ENCODE data around the gene RXFP3. TPM values are rescaled to one million over a fixed set of nuclear protein-coding genes. Genes with fewer than 3 reads are reported as not detected.
"Not testable (repeated sequence)": the region's sequence is repeated elsewhere in the genome, so short reads cannot be mapped to it uniquely, and the experiment has no call there.

RXFP3 gene, protein sequence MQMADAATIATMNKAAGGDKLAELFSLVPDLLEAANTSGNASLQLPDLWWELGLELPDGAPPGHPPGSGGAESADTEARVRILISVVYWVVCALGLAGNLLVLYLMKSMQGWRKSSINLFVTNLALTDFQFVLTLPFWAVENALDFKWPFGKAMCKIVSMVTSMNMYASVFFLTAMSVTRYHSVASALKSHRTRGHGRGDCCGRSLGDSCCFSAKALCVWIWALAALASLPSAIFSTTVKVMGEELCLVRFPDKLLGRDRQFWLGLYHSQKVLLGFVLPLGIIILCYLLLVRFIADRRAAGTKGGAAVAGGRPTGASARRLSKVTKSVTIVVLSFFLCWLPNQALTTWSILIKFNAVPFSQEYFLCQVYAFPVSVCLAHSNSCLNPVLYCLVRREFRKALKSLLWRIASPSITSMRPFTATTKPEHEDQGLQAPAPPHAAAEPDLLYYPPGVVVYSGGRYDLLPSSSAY
- not detected for total RNA-seq
- long read RNA-seq, donor 1: 0 reads
- long read RNA-seq, donor 2: 0 reads

DNA sequence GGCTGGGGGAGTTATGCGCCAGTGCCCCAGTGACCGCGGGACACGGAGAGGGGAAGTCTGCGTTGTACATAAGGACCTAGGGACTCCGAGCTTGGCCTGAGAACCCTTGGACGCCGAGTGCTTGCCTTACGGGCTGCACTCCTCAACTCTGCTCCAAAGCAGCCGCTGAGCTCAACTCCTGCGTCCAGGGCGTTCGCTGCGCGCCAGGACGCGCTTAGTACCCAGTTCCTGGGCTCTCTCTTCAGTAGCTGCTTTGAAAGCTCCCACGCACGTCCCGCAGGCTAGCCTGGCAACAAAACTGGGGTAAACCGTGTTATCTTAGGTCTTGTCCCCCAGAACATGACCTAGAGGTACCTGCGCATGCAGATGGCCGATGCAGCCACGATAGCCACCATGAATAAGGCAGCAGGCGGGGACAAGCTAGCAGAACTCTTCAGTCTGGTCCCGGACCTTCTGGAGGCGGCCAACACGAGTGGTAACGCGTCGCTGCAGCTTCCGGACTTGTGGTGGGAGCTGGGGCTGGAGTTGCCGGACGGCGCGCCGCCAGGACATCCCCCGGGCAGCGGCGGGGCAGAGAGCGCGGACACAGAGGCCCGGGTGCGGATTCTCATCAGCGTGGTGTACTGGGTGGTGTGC, at the start of gene RXFP3:
Gene RXFP3, plus strand, starts transcription at position 6 of the 636 bp plus-strand sequence. Its CDS starts 355 bp downstream, at position 361.
- DNase-seq (ENCODE audit: low spot score): peak; percentile 76
- intact Hi-C loops (cut with DNase I): no loop called here

DNA sequence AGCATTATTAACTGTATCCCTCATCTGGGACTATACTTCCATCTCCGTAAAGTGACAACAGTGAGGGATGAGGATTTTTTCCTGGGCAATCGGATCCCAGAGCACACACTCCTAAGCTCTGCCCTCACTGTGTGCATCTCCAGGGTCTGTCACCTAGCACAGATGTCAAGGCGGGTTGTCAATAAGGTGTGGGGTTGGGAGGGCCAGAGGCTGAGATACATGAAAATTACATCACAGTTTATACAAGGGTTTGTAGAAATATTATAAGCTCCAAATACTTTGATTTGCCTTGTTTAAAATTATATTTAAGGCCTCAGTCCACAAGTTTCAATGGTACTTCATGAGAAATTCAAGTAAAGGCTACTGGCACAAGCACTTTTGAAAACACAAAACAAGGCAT, 48.9 kb upstream of the RXFP3 start:
- DNase-seq (ENCODE audit: low spot score): no peak
- intact Hi-C loops (cut with DNase I): no loop called here

DNA sequence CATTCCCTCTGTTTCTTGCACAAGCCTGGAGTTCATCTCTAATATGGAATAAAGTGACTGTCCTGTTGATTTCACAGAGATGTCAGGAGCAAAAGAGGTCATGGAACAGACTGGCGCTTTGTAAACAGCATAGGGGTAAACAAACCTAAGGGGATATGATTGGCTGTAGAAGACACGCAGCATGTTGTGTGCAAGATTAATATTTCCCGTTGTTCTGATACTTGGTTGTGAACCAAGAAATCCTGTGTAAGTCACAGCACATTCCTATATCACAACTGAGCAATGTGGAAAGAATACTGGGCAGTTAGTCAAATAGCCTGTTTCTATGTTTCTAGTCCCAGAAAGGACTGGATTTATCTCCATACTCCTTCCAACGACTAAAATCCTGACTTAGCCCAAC, 47.6 kb upstream of the RXFP3 start:
- intact Hi-C loops (cut with DNase I): no loop called here
- DNase-seq (ENCODE audit: low spot score): no peak

DNA sequence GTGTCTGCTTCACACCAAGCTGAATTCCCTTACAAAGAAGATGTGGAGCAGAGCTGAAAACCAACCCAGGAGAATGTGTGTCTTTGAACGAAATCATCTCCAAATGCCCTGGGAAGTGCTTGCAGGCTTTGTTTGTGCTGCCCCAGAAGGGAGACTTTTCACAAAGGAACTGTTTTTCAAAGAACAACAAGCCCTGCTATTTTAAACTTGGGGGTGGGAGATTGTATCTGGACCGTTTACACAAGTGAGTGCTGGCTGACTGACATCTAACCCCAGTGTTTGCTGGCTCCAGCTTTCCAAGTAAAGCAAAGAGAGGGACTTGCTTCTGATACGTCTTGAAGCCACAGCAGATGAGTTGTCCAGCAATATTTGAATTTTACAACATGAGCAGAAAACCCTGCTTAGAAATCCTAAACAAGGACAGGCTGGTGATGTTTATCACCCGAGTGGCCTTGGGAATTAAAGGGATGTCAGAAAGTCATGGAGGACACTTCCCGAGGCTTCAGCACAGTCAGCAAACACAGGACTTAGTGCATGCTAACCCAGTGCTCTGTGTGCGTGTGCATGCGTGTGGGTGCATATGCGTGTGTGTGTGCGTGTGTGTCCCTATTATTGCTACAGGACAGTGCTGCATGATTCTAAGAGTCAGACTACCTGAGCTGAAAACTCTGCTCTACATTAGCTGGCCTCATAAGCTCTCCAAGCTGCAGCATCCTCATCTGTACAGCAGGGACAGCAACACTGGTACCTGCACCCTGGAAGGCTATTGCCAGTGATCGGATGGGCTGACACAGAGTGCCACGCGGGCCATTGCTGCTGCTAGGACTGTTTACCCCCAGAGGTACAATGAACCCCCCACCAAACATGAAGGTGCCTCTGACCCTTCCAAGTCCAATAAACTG, 45.8 kb upstream of the RXFP3 start:
- no peak for DNase-seq (ENCODE audit: low spot score)
- intact Hi-C loops (cut with DNase I): no loop called here

DNA sequence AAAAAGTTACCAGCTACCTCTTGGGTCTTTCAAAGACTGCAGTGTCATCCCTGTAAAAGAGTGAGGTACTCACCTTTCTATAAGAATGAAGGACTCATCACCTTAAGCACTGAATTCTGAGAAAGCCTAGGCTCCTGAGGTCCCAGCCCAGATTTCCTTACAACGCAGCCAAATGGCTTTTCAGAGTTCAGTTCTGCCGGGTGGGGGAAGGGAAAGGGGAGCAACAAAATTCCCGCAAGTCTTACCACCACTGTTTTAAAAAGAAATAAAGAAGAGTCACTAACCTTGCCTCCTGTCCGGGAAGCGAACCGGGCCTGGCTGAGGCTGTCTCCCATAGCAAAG, 44.8 kb upstream of the RXFP3 start:
- no peak for DNase-seq (ENCODE audit: low spot score)
- intact Hi-C loops (cut with DNase I): no loop called here

DNA sequence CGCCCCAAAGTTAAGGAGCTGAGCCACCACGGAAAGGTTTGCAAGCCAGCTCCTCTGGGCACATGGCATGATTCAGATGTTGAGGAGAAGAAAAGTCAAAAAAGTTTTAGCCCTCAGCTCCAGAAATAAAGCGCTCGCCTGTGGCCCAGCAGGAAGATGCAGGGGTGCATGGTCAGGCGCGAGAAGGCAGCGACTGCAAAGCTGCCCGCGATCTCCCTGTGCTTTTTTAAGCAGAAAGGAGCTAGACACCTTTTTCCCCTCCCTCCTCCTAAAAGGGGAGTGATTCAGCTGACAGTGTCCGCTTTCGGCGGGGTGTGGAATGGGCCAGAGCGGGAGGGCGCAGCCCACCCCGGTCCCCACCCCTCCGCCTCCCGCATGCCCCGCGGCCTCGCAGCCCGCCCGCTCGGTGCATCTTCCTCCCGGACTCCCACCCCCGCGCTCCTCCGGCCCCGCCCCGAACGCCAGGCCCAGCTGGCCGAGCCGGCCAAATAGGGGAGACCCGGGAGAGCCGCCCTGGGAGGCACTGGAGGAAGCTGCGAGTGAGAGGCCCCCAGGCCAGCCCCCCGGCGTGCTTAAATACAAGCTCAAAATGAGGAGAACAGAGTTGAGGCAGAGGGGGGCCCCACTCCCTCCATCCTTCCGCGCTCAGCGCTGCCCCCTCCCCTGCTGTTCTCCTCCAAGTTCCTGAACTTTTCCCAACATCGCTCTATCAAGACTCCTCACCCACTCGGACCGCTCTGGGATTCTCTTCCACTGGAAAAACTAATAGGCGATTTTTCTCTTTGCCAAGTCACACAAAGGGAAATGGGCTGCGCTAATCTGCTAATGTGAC, 44.2 kb upstream of the RXFP3 start, which contains the start of gene ADAMTS12:
Gene ADAMTS12, minus strand, starts transcription at position 203 of the 832 bp plus-strand sequence. Its CDS starts 134 bp downstream, at position 69.
- intact Hi-C loops (cut with DNase I): no loop called here
- peak; percentile 83 for DNase-seq (ENCODE audit: low spot score)

DNA sequence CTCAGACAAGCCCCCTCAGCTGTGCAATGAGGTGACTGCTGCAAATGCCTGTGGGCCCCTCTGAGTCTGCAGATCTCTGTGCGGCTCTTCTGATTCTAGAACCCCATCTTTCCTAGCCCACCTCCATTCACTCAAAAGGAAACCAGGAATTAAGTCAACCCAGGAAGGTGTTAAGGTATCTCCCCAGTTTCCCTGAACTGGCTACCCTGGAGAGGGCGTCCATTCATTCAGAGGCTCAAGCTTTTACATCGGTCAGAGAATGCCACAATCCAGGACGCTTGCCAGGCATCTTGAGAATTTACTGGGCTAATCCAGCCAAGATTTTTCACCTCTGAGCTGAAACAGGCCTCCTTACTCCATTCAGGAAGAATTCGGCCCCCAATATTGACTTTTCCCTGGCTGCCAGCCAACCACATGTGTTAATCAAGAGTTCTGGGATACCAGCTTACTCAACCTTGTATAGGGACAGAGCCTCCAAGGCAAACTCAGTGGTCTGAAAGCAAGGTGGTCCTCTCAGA, 43.5 kb upstream of the RXFP3 start:
- intact Hi-C loops (cut with DNase I): no loop called here
- peak; percentile 82 for DNase-seq (ENCODE audit: low spot score)

DNA sequence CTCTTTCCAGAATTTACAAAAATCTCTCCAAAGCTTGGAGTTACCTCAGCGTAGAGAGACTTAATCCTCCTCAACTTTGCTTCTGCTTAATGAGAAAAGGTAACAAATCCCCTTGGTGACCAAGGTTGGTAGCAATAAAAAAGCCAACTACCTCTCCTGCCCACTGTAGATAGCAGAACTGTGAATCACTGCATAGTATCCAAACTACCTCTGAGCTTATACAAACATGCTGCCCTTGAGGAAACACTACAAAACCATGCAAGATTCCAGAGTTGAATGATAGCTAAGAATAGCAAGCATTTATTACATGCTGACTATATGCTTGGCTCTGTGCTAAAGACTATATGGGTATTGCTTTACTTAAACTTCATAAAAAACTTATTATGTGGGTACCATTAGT, 41.6 kb upstream of the RXFP3 start:
- intact Hi-C loops (cut with DNase I): no loop called here
- DNase-seq (ENCODE audit: low spot score): no peak

DNA sequence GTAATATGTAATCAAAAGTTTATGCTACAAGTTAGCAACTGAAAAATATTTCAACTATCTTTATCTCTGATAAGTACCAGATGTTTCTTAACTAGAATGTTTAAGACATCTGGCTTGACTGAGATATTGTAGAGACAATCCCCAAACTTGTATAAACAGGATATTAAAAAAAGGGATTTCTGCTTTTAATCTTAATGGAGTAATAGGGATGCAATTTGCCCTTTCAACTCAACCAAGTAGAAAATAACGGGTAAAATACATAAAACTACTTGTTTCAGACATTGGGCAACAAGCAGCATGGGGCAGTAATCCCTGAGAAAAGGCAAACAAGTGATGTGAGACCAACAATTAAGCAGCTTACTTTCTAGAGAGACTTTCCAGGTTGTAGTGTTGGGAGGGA, 35.0 kb upstream of the RXFP3 start:
- no peak for DNase-seq (ENCODE audit: low spot score)
- intact Hi-C loops (cut with DNase I): no loop called here

DNA sequence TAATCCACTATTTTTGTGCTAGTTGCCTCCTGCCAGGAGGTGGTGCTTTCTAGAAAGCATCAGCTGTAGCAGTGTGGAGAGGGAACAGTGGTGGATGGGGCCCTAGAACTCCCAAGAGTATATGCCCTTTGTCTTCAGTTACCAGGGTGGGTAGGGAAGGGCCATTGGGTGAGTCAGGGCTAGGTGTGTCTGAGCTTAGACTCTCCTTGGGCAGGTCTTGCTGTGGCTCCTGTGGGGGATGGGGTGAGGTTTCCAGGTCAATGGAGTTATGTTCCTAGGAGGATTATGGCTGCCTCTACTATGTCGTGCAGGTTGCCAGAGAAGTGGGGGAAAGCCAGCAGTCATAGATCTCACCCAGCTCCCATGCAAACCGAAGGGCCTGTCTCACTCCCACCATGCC, 33.1 kb upstream of the RXFP3 start:
- intact Hi-C loops (cut with DNase I): no loop called here
- no peak for DNase-seq (ENCODE audit: low spot score)

DNA sequence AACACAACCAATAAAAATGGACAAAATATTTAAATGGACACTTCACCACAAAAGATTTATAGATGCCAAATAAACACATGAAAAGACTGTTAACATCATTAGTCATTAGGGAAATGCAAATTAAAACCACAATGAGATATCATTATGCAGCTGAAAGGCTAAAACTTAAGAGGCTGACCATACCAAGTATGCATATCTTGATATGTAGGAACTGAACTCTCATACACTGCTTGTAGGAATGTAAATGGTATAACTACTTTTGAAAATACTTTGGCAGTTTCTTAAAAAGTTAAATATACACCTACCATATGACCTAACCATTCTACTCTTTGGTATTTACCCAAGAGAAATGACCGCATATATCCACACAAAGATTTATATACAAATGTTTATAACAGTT, 30.8 kb upstream of the RXFP3 start:
- intact Hi-C loops (cut with DNase I): no loop called here
- DNase-seq (ENCODE audit: low spot score): no peak

DNA sequence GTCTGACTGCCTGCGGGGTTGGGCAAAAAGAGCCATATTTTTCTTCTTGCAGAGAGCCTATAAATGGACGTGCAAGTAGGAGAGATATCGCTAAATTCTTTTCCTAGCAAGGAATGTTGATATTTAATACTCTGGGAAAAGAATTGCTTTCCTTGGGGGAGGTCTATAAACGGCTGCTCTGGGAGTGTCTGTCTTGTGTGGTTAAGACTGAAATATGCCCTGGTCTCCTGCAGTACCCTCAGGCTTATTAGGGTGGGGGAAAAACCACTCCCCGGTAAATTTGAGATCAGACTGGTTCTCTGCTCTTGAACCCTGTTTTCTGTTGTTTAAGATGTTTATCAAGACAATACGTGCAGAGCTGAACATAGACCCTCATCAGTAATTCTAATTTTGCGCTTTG, 29.9 kb upstream of the RXFP3 start:
- DNase-seq (ENCODE audit: low spot score); intact Hi-C loops (cut with DNase I): not testable (repeated sequence)

DNA sequence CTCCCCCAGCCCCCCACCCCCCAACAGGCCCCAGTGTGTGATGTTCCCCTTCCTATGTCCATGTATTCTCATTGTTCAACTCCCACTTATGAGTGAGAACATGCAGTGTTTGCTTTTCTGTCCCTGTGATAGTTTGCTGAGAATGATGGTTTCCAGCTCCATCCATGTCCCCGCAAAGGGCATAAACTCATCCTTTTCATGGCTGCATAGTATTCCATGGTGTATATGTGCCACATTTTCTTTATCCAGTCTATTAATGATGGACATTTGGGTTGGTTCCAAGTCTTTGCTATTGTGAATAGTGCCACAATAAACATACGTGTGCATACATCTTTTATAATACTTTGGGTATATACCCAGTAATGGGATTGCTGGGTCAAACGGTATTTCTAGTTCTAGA, 21.3 kb upstream of the RXFP3 start:
- DNase-seq (ENCODE audit: low spot score); intact Hi-C loops (cut with DNase I): not testable (repeated sequence)

DNA sequence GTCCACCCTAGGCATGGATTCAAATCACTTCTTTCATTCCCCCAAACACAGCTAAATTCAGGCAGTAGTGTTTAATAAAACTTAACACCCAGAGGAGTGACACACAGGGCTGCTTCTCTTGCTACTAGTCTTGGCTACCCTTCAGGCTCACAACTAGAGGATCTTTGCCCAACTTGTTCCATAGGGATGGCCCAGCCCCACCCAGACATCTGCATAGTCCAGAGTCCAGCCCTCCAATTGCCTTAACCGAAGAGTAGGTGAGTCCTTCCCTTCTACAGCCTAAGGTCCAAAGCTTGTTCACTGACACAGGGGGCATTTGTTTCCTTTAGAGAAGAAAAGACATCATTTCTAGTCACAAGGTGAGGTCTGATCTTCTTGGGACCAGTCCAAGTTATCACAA, 15.2 kb upstream of the RXFP3 start:
- intact Hi-C loops (cut with DNase I): no loop called here
- DNase-seq (ENCODE audit: low spot score): no peak

DNA sequence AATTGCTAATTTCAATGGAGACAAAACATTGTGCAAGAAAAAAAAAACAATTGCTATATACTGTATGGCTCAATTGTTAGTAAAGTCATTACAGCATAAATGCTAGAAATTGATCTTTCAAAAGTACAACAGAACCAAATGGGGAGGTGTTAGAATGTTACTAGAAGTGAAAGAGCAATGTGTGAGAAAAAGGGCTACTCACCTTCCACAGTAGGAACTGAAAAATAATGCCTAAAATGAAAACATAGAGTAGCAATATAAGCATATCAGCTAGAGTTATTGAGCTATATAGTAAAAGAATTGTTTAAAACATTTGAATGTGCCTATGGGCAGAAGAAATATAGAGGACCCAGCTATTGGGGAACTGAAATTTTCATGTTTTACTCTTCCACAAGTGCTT, 10.9 kb upstream of the RXFP3 start:
- no peak for DNase-seq (ENCODE audit: low spot score)
- intact Hi-C loops (cut with DNase I): no loop called here

DNA sequence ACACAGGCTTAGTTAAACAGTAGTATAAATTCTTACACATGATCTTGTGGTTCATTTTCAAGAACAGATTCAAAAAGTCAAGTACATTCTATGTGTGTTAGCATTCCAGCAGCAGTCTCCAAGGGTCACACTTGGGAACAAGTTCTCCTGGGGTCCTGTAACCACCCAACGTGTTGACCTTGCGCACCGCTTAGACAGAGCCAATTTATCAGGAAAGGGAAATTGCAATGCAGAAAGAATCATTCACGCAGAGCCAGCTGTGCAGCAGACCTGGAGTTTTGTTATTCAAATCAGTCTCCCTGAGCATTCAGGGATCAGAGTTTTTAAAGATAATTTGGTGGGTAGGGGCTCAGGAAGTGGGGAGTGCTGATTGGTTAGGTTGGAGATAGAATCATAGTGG, 8.5 kb upstream of the RXFP3 start:
- intact Hi-C loops (cut with DNase I): no loop called here
- no peak for DNase-seq (ENCODE audit: low spot score)

DNA sequence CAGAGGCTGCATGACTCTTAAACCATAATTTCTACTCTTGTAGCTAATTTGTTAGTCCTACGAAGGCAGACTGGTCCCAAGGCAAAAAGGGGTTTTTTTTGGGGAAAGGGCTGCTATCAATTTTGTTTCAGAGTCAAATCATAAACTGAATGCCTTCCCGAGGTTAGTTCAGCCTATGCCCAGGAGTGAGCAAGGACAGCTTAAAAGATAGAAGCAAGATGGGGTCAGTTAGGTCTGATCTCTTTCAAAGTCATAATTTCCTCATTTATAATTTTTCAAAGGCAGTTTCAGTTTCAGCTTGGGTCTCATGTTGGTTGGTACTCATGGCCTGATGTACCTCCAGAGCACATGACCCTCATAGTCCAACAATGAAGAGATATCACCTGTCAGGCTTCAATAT, 7.9 kb upstream of the RXFP3 start:
- intact Hi-C loops (cut with DNase I): no loop called here
- no peak for DNase-seq (ENCODE audit: low spot score)

DNA sequence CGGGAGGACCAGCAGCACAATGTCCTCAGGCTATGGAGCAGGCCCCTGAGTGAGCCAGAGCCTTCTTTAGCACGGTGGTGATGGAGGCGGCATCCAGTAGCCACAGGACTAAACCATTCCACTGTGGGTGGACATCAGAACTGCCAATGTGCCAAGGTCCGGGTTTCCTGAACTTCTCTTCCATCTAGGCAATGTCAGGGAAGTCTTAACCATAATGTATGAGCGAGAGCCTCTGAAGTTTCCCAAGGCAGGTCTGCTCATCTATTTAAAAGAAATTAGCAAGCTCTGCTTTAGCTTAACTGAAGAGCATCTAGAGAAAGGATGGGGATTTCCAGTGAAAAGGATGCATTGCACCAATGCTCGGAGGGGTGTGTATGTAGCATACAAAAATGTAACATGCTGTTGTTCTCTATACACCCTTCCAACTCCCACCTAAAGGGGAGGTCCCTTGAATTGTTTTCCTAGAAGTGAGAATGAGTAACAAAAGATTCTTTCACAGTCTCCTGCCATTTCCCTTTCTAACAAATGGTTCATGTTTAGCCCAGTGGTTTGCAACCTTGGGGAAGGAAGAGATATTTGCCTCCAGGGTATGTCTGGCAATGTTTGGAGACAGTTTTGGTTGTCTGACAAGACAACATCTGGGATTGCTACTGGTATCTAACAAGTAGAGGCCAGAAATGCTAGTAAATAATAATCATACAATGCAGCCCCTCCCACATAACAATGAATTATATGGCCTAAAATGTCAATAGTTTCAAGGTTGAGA, 6.1 kb upstream of the RXFP3 start:
- intact Hi-C loops (cut with DNase I): no loop called here
- DNase-seq (ENCODE audit: low spot score): no peak

Data from posterior vena cava (tissue), 2 donors.